OCI-M1 (cell line): ENCODE measurements around the gene HOXA11.

ENCODE experiments used
- DNase-seq: peaks from one replicate; lab custom pipeline; 2025; lab: John Stamatoyannopoulos, UW

HOXA11 gene

GRCh38 chr7:27185013-27185853 lies at the start of gene HOXA11:
HOXA11 (minus strand) TSS chr7:27185232; CDS start chr7:27185144, 88 bp downstream.
- no peak for DNase-seq

- no peak for DNase-seq
These were observed 44.4 kb upstream of the HOXA11 start for GRCh38 chr7:27229448-27229847.

- DNase-seq, result no peak
These were observed 40.2 kb upstream of the HOXA11 start for GRCh38 chr7:27224983-27225934.

- DNase-seq, result no peak
These were observed 39.0 kb upstream of the HOXA11 start for GRCh38 chr7:27223941-27224575.

GRCh38 chr7:27221201-27221797 lies 36.3 kb upstream of the HOXA11 start:
- no peak for DNase-seq

GRCh38 chr7:27220440-27220955 lies 35.5 kb upstream of the HOXA11 start:
- DNase-seq, result no peak

GRCh38 chr7:27219821-27220220 lies 34.8 kb upstream of the HOXA11 start:
- DNase-seq, result no peak

GRCh38 chr7:27217951-27218350 lies 32.9 kb upstream of the HOXA11 start:
- no peak for DNase-seq

GRCh38 chr7:27215356-27215755 lies 30.3 kb upstream of the HOXA11 start:
- no peak for DNase-seq

GRCh38 chr7:27214239-27214950 lies 29.4 kb upstream of the HOXA11 start:
- DNase-seq, result no peak

GRCh38 chr7:27213433-27214238 lies 28.6 kb upstream of the HOXA11 start:
- DNase-seq, result no peak

- DNase-seq, result no peak
These were observed 27.7 kb upstream of the HOXA11 start for GRCh38 chr7:27212497-27213432.

- no peak for DNase-seq
These were observed 26.8 kb upstream of the HOXA11 start for GRCh38 chr7:27211764-27212204.

- DNase-seq, result no peak
These were observed 26.0 kb upstream of the HOXA11 start for GRCh38 chr7:27211084-27211446.

GRCh38 chr7:27210441-27211083 lies 25.5 kb upstream of the HOXA11 start:
- peak; percentile 31 for DNase-seq

GRCh38 chr7:27209933-27210440 lies 25.0 kb upstream of the HOXA11 start:
- no peak for DNase-seq

GRCh38 chr7:27208998-27209397 lies 24.0 kb upstream of the HOXA11 start:
- DNase-seq, result no peak

- DNase-seq, result no peak
These were observed 22.4 kb upstream of the HOXA11 start for GRCh38 chr7:27207348-27207985.
